Lower leg skin (tissue), 3 donors: Measurements from ENCODE around the gene INPP4A.

ENCODE experiments used
- CTCF ChIP-seq, 3 donors: fragments of 450-650 bp; IDR thresholded peaks; one replicate each; pipeline ENCODE4 v1.5.1; 2016; ENCODE audit warnings: antibody characterized with exemption in 3 of 3, mild to moderate bottlenecking in 3 of 3, moderate library complexity in 2 of 3
- POLR2A ChIP-seq, 2 donors: fragments of 450-650 bp; IDR thresholded peaks; one replicate each; pipeline ENCODE4 v1.6.1; 2016 to 2017; ENCODE audit warnings: antibody characterized with exemption in 2 of 2, mild to moderate bottlenecking in 1 of 2, moderate library complexity in 1 of 2

- TF ChIP-seq CTCF (IDR thresholded peaks at IDR 0.05) (no peak), POLR2A (IDR thresholded peaks at IDR 0.05) (no peak)
Measured at GRCh38 chr2:98560256-98560771, 115.7 kb downstream of the INPP4A start.
